PC-9 (cell line): ENCODE results near the gene NEURL1B. TPM values are rescaled to one million over a fixed set of nuclear protein-coding genes. Genes with fewer than 3 reads are reported as not detected.

ENCODE experiments used
- BruUV-seq: library from RNA; stranded (reverse); fragments of 400-500 nt; replicated peaks from 2 replicates; lab custom pipeline; 2021; lab: Mats Ljungman, UMichigan
- CTCF ChIA-PET: fragments of 300-600 bp; sonication (Branson Sonifier 250); formaldehyde crosslinking; loops from one replicate; lab custom pipeline; 2022; ENCODE audit warnings: antibody characterized with exemption; lab: Charles Lee
- POLR2A ChIA-PET: fragments of 300-600 bp; sonication (Branson Sonifier 250); formaldehyde crosslinking; loops from one replicate; lab custom pipeline; 2022; ENCODE audit warnings: antibody characterized with exemption; ENCODE audit not compliant: unreplicated experiment; lab: Charles Lee
- DNase-seq, 2 experiments: peaks; one replicate each; pipeline versions ENCODE4 v3.0.0 to v3.0.0-alpha.2; 2015 to 2022; ENCODE audit warnings: mixed read lengths in 1 of 2
- H2AFZ ChIP-seq: fragments of 200-600 bp; sonication (generic); 2 replicates; pipeline ENCODE4 v1.8.1; 2017; ENCODE audit warnings: antibody characterized with exemption
- H3F3A ChIP-seq: fragments of 200-600 bp; sonication (generic); 2 replicates; pipeline ENCODE4 v1.8.1; 2017; ENCODE audit warnings: antibody characterized with exemption, mild to moderate bottlenecking, low read depth; ENCODE audit not compliant: insufficient read depth
- H3K27ac ChIP-seq: fragments of 200-600 bp; sonication (generic); 2 replicates; pipeline ENCODE4 v1.6.1; 2016; ENCODE audit warnings: mixed run types
- H3K27me3 ChIP-seq: fragments of 200-600 bp; sonication (generic); 2 replicates; pipeline ENCODE4 v1.6.1; 2016; ENCODE audit warnings: low read depth, mixed run types; ENCODE audit not compliant: insufficient read depth
- H3K36me3 ChIP-seq: fragments of 200-600 bp; sonication (generic); 2 replicates; pipeline ENCODE4 v1.6.1; 2016; ENCODE audit warnings: low read depth, mixed run types
- H3K4me1 ChIP-seq: fragments of 200-600 bp; sonication (generic); replicated peaks from 2 replicates; pipeline ENCODE4 v1.6.1; 2016; ENCODE audit warnings: mixed run types; ENCODE audit not compliant: insufficient read depth
- H3K4me2 ChIP-seq: fragments of 200-600 bp; sonication (generic); 2 replicates; pipeline ENCODE4 v1.6.1; 2017; ENCODE audit warnings: mixed run types
- H3K4me3 ChIP-seq: fragments of 200-600 bp; sonication (generic); 2 replicates; pipeline ENCODE4 v1.6.1; 2016; ENCODE audit warnings: mixed run types
- H3K79me2 ChIP-seq: fragments of 200-600 bp; sonication (generic); 2 replicates; pipeline ENCODE4 v1.6.1; 2017; ENCODE audit warnings: low read depth, mixed run types
- H3K9me2 ChIP-seq: fragments of 200-600 bp; sonication (generic); 2 replicates; pipeline ENCODE4 v1.8.1; 2017; ENCODE audit warnings: mild to moderate bottlenecking; ENCODE audit not compliant: insufficient read depth
- H3K9me3 ChIP-seq: fragments of 200-600 bp; sonication (generic); 2 replicates; pipeline ENCODE4 v1.8.1; 2016; ENCODE audit warnings: low read depth; ENCODE audit not compliant: insufficient read depth
- H4K20me1 ChIP-seq: fragments of 200-600 bp; sonication (generic); 2 replicates; pipeline ENCODE4 v1.8.1; 2017; ENCODE audit not compliant: insufficient read depth
- EZH2 ChIP-seq: fragments of 200-600 bp; sonication (generic); IDR thresholded peaks from 2 replicates; pipeline ENCODE4 v1.8.0; 2017; ENCODE audit warnings: antibody characterized with exemption, low read depth
- intact Hi-C: fragments of 100-400 bp; cut with micrococcal nuclease; formaldehyde crosslinking; loops from one replicate; pipeline ENCODE4 v1.10.0; 2022; ENCODE audit not compliant: unreplicated experiment
- total RNA-seq: library from RNA; stranded (reverse); gene quantifications from 2 replicates; pipeline ENCODE4 v1.2.3, GENCODE V29; 2021
- TF ChIP-seq, protein P1 (sequence below): fragments of 200-600 bp; sonication (generic); conservative IDR thresholded peaks from 2 replicates; pipeline ENCODE4 v1.6.1; 2017; ENCODE audit warnings: mixed run types, antibody characterized with exemption, mild to moderate bottlenecking, moderate library complexity

The NEURL1B gene
- total RNA-seq, 1 experiment from 2014 or later, result 14.3 TPM

- Histone ChIP-seq H3K27me3 (no peaks in the 10 kb centered on the region), H3K4me3 (no peak overlapping the region), H3K79me2 (no peaks in the 10 kb centered on the region), H3K27ac (no peak overlapping the region), H3K4me1 (no peaks in the 10 kb centered on the region), H4K20me1 (no peaks in the 10 kb centered on the region), H3K9me3 (no peaks in the 10 kb centered on the region), H3K9me2 (no peaks in the 10 kb centered on the region), H2AFZ (no peak overlapping the region), H3K36me3 (no peaks in the 10 kb centered on the region), H3K4me2 (no peak overlapping the region), H3F3A (no peaks in the 10 kb centered on the region)
- no TSS peak for BruUV-seq
- CTCF ChIA-PET, result interaction anchor here (0.6 kb wide), 1 partner anchor 85 kb away, joined by 5 read pairs; no protein-coding TSS in a partner anchor
- intact Hi-C loops, result no loop called here
- no peak for DNase-seq
- TF ChIP-seq, protein P1, sequence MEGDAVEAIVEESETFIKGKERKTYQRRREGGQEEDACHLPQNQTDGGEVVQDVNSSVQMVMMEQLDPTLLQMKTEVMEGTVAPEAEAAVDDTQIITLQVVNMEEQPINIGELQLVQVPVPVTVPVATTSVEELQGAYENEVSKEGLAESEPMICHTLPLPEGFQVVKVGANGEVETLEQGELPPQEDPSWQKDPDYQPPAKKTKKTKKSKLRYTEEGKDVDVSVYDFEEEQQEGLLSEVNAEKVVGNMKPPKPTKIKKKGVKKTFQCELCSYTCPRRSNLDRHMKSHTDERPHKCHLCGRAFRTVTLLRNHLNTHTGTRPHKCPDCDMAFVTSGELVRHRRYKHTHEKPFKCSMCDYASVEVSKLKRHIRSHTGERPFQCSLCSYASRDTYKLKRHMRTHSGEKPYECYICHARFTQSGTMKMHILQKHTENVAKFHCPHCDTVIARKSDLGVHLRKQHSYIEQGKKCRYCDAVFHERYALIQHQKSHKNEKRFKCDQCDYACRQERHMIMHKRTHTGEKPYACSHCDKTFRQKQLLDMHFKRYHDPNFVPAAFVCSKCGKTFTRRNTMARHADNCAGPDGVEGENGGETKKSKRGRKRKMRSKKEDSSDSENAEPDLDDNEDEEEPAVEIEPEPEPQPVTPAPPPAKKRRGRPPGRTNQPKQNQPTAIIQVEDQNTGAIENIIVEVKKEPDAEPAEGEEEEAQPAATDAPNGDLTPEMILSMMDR, result no peak
- TF ChIP-seq EZH2, result no peak
- POLR2A ChIA-PET, result no interaction called here
Measured at GRCh38 chr5:172664018-172664417, 23.0 kb downstream of the NEURL1B start.

- Histone ChIP-seq H3K4me3 (no peak overlapping the region), H3K27me3 (no peaks in the 10 kb centered on the region), H3K9me3 (no peaks in the 10 kb centered on the region), H3K27ac (no peak overlapping the region), H3F3A (no peaks in the 10 kb centered on the region), H4K20me1 (no peaks in the 10 kb centered on the region), H3K79me2 (no peaks in the 10 kb centered on the region), H2AFZ (no peak overlapping the region), H3K36me3 (no peaks in the 10 kb centered on the region), H3K4me2 (no peak overlapping the region), H3K4me1 (no peaks in the 10 kb centered on the region), H3K9me2 (no peaks in the 10 kb centered on the region)
- POLR2A ChIA-PET, result no interaction called here
- BruUV-seq, result no TSS peak
- CTCF ChIA-PET, result no interaction called here
- no peak for DNase-seq
- intact Hi-C loops, result no loop called here
- TF ChIP-seq, protein P1, result no peak
- TF ChIP-seq EZH2, result no peak
Measured at GRCh38 chr5:172664681-172665541, 23.8 kb downstream of the NEURL1B start.

DNA sequence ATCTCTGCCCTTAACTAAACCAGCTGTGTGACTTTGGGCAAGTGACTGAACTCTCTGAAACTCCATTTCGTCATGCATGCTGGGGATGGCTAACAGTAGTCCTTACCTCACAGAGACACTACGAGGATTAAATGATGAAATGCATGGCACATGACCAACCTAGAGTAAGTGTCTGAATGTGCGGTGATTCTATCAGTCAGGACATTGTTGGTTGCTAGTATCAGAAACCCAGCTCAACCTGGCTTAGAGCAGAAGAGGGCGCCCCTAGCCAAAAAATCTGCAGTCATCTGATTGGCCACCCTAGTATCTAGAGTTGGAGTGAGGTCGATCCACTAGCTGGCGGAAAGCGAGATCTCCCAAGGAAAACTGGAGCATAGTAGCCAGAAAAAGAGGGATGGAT, 25.2 kb downstream of the NEURL1B start:
- no peaks in the 10 kb centered on the region for H3K9me2 ChIP-seq
- H3K36me3 ChIP-seq, result no peaks in the 10 kb centered on the region
- no peak overlapping the region for H3K27ac ChIP-seq
- H3K4me1 ChIP-seq, result no peaks in the 10 kb centered on the region
- peak in 1 of 2 experiments; percentile 25 for DNase-seq
- TF ChIP-seq, protein P1, result no peak; the same call in 1 of the 2 replicates
- TF ChIP-seq EZH2, result no peak
- H4K20me1 ChIP-seq, result no peaks in the 10 kb centered on the region
- no peaks in the 10 kb centered on the region for H3K27me3 ChIP-seq
- intact Hi-C loops, result loop anchor here (1.0 kb wide), 1 partner anchor 31 kb away; no protein-coding TSS in a partner anchor
- no peak overlapping the region for H3K4me3 ChIP-seq
- no peaks in the 10 kb centered on the region for H3F3A ChIP-seq
- H3K4me2 ChIP-seq, result no peak overlapping the region
- H3K79me2 ChIP-seq, result no peaks in the 10 kb centered on the region
- no peaks in the 10 kb centered on the region for H3K9me3 ChIP-seq
- ChIA-PET POLR2A (no interaction called here), CTCF (interaction anchor here (0.6 to 1.6 kb wide), 3 partner anchors 31 to 316 kb away, joined by 4 to 10 read pairs (median 5); no protein-coding TSS in a partner anchor)
- no TSS peak for BruUV-seq
- H2AFZ ChIP-seq, result no peak overlapping the region
